NCI-H526 (cell line): ENCODE results near the gene TEX22.

Experiments used
- DNase-seq, 2 experiments: peaks; one replicate each; lab custom pipeline; 2025; lab: John Stamatoyannopoulos, UW

The TEX22 gene

GRCh38 chr14:105456736-105457617, 58.6 kb downstream of the TEX22 start:
- no peak for DNase-seq

- DNase-seq: no peak
Observed at GRCh38 chr14:105458010-105458409, 59.7 kb downstream of the TEX22 start.

GRCh38 chr14:105458571-105458970, 60.2 kb downstream of the TEX22 start:
- no peak for DNase-seq

GRCh38 chr14:105460116-105460515, 61.8 kb downstream of the TEX22 start:
- DNase-seq: no peak

DNA sequence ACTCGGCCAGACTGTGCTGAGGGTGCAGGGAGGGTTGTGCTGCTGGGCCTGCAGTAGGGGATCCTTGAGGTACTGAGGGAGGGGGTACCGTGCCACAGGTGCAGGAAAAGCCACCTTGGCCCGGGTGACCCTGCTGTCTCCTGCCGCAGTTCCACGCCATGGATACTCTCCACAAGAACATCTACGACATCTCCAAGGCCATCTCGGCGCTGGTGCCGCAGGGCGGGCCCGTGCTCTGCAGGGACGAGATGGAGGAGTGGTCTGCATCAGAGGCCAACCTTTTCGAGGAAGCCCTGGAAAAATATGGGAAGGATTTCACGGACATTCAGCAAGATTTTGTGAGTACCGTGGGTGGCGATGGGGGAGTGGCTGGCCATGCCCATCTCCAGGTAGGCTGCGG, 62.3 kb downstream of the TEX22 start:
- no peak for DNase-seq

DNA sequence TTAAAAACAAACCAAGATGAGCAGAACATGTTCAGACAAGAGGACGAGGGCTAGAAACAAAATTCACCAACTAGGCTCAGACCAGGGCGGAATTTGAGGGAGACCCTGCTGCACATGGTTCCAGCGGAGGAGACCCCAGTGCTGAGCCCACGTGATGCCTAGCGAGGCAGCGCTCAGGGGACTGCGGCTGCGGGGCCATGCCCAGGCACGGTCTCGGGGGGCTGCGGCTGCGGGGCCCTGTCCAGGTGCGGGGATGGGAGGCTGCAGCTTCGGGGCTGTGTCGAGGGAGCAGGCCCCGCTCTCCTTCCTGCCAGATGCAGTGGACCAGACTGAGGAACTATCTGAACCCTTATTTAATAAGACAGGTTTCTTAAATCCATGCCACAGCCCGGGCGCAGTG, 63.6 kb downstream of the TEX22 start:
- DNase-seq: no peak
